HG02610 (cell line): ENCODE data around the gene KRTAP10-8.
"Not testable (repeated sequence)": the region's sequence is repeated elsewhere in the genome, so short reads cannot be mapped to it uniquely, and the experiment has no call there.

Source experiments
- ATAC-seq: cut with Tn5 transposase; IDR thresholded peaks from one replicate; pipeline ENCODE4 v1.9.1; 2021; ENCODE audit warnings: mild to moderate bottlenecking, moderate library complexity; ENCODE audit not compliant: unreplicated experiment

Gene KRTAP10-8

GRCh38 chr21:44612029-44612486, at the start of gene KRTAP10-8:
KRTAP10-8 (plus strand) TSS chr21:44612079; CDS start chr21:44612101, 22 bp downstream.
- no peak for ATAC-seq

- no peak for ATAC-seq
These were observed 47.8 kb upstream of the KRTAP10-8 start for GRCh38 chr21:44564099-44564498.

- no peak for ATAC-seq
These were observed 46.8 kb upstream of the KRTAP10-8 start for GRCh38 chr21:44564886-44565598.

GRCh38 chr21:44566403-44566802, 45.5 kb upstream of the KRTAP10-8 start:
- ATAC-seq = no peak

GRCh38 chr21:44567481-44568171, 44.3 kb upstream of the KRTAP10-8 start:
- no peak for ATAC-seq

- no peak for ATAC-seq
These were observed 43.6 kb upstream of the KRTAP10-8 start for GRCh38 chr21:44568261-44568660.

- no peak for ATAC-seq
These were observed 43.0 kb upstream of the KRTAP10-8 start for GRCh38 chr21:44568667-44569556.

GRCh38 chr21:44569861-44570517, 41.9 kb upstream of the KRTAP10-8 start:
- no peak for ATAC-seq

GRCh38 chr21:44571296-44571695, 40.6 kb upstream of the KRTAP10-8 start:
- no peak for ATAC-seq

GRCh38 chr21:44571844-44572782, 39.8 kb upstream of the KRTAP10-8 start:
- ATAC-seq = no peak

- ATAC-seq = no peak
These were observed 38.8 kb upstream of the KRTAP10-8 start for GRCh38 chr21:44572959-44573583.

GRCh38 chr21:44573630-44574456, 38.0 kb upstream of the KRTAP10-8 start, which contains the start of gene KRTAP10-4:
KRTAP10-4 (plus strand) TSS chr21:44573729; CDS start chr21:44573759, 30 bp downstream.
- not testable (repeated sequence) for ATAC-seq

- ATAC-seq = no peak
These were observed 37.2 kb upstream of the KRTAP10-8 start for GRCh38 chr21:44574457-44575306.

GRCh38 chr21:44575307-44576024, 36.4 kb upstream of the KRTAP10-8 start:
- no peak for ATAC-seq

- ATAC-seq = no peak
These were observed 35.9 kb upstream of the KRTAP10-8 start for GRCh38 chr21:44576025-44576420.

GRCh38 chr21:44578371-44579055, 33.4 kb upstream of the KRTAP10-8 start:
- ATAC-seq = no peak
